RWPE2 (cell line): ENCODE results near the gene STAU1.

Experiments
- ATAC-seq: fragments of 200-7000 bp; cut with Tn5 transposase; 3 replicates; pipeline ENCODE4 v1.9.1; 2021; ENCODE audit warnings: low read depth
- DNase-seq: peaks from one replicate; pipeline ENCODE4 v3.0.0-alpha.2; 2020; ENCODE audit warnings: low spot score
- H3K27ac ChIP-seq: fragments of 450-650 bp; 2 replicates; pipeline ENCODE4 v1.5.1; 2017; ENCODE audit warnings: mild to moderate bottlenecking; ENCODE audit not compliant: poor library complexity, severe bottlenecking
- H3K27me3 ChIP-seq: fragments of 250-450 bp; sonication (Bioruptor Pico); 2 replicates; pipeline ENCODE4 v1.5.1; 2021; ENCODE audit warnings: mild to moderate bottlenecking, moderate library complexity; ENCODE audit not compliant: insufficient read depth, poor library complexity, severe bottlenecking
- H3K36me3 ChIP-seq: fragments of 250-450 bp; sonication (Bioruptor Pico); 2 replicates; pipeline ENCODE4 v1.5.1; 2020; ENCODE audit warnings: low read depth, mild to moderate bottlenecking, moderate library complexity
- H3K4me1 ChIP-seq: fragments of 250-450 bp; sonication (Bioruptor Pico); 2 replicates; pipeline ENCODE4 v1.5.1; 2021; ENCODE audit warnings: mild to moderate bottlenecking, moderate library complexity; ENCODE audit not compliant: insufficient read depth, poor library complexity, severe bottlenecking
- H3K4me3 ChIP-seq: fragments of 250-450 bp; sonication (Bioruptor Pico); 2 replicates; pipeline ENCODE4 v1.5.1; 2021; ENCODE audit warnings: mild to moderate bottlenecking, moderate library complexity; ENCODE audit not compliant: severe bottlenecking
- H3K9me3 ChIP-seq: fragments of 250-450 bp; sonication (Bioruptor Pico); 2 replicates; pipeline ENCODE4 v1.5.1; 2021; ENCODE audit warnings: mild to moderate bottlenecking, moderate library complexity; ENCODE audit not compliant: severe bottlenecking
- CTCF ChIP-seq: fragments of 450-650 bp; IDR thresholded peaks from one replicate; pipeline ENCODE4 v1.5.1; 2017; ENCODE audit warnings: mild to moderate bottlenecking, moderate library complexity; ENCODE audit not compliant: poor library complexity, severe bottlenecking

The STAU1 gene

GRCh38 chr20:49216991-49217578 is 29.0 kb upstream of the STAU1 start:
- no peak overlapping the region for H3K27ac ChIP-seq
- no peaks in the 10 kb centered on the region for H3K27me3 ChIP-seq
- H3K4me3 ChIP-seq, result no peak overlapping the region
- no peaks in the 10 kb centered on the region for H3K9me3 ChIP-seq
- peaks cover 4% of the 10 kb centered on the region for H3K4me1 ChIP-seq
- H3K36me3 ChIP-seq, result peaks cover 19% of the 10 kb centered on the region
- peak; percentile 100 for TF ChIP-seq CTCF
- DNase-seq (peak; percentile 99), ATAC-seq (peak; percentile 78)

- H3K4me1 ChIP-seq, result peaks cover 1% of the 10 kb centered on the region
- H3K4me3 ChIP-seq, result no peak overlapping the region
- DNase-seq (no peak), ATAC-seq (no peak)
- H3K27ac ChIP-seq, result no peak overlapping the region
- H3K36me3 ChIP-seq, result peaks cover 1% of the 10 kb centered on the region; the same call in 1 of the 2 replicates
- no peak for TF ChIP-seq CTCF
- peaks cover 6% of the 10 kb centered on the region for H3K9me3 ChIP-seq
- no peaks in the 10 kb centered on the region for H3K27me3 ChIP-seq
These were observed 27.1 kb upstream of the STAU1 start for GRCh38 chr20:49215232-49215631.

GRCh38 chr20:49214571-49214970 is 26.4 kb upstream of the STAU1 start:
- TF ChIP-seq CTCF, result no peak
- ATAC-seq, result no peak
- no peaks in the 10 kb centered on the region for H3K4me1 ChIP-seq
- H3K27ac ChIP-seq, result no peak overlapping the region
- no peaks in the 10 kb centered on the region for H3K27me3 ChIP-seq
- no peak overlapping the region for H3K4me3 ChIP-seq
- peaks cover 11% of the 10 kb centered on the region for H3K9me3 ChIP-seq
- H3K36me3 ChIP-seq, result no peaks in the 10 kb centered on the region
- DNase-seq, result no peak

- H3K36me3 ChIP-seq, result no peaks in the 10 kb centered on the region
- ATAC-seq, result no peak
- H3K27me3 ChIP-seq, result no peaks in the 10 kb centered on the region
- TF ChIP-seq CTCF, result no peak
- peaks cover 11% of the 10 kb centered on the region for H3K9me3 ChIP-seq
- no peak for DNase-seq
- no peak overlapping the region for H3K27ac ChIP-seq
- H3K4me3 ChIP-seq, result no peak overlapping the region
- H3K4me1 ChIP-seq, result no peaks in the 10 kb centered on the region
These were observed 22.6 kb upstream of the STAU1 start for GRCh38 chr20:49210757-49211110.

GRCh38 chr20:49210101-49210756 is 22.1 kb upstream of the STAU1 start:
- Histone ChIP-seq H3K27ac (no peak overlapping the region), H3K27me3 (no peaks in the 10 kb centered on the region), H3K4me3 (no peak overlapping the region), H3K9me3 (peaks cover 11% of the 10 kb centered on the region), H3K36me3 (no peaks in the 10 kb centered on the region), H3K4me1 (no peaks in the 10 kb centered on the region)
- ATAC-seq, result peak; percentile 32; the same call in 2 of the 3 replicates
- no peak for DNase-seq
- no peak for TF ChIP-seq CTCF
